ENCODE results near the gene IDS. TPM values are rescaled to one million over a fixed set of nuclear protein-coding genes. Genes with fewer than 3 reads are reported as not detected.
A peak's percentile ranks its signal among the peaks of the same experiment; 100 is the strongest.
"Not testable (repeated sequence)": the region's sequence is repeated elsewhere in the genome, so short reads cannot be mapped to it uniquely, and the experiment has no call there.

Gene IDS
- total RNA-seq, 1 donor from 2014 or later: 25.3 TPM

DNA sequence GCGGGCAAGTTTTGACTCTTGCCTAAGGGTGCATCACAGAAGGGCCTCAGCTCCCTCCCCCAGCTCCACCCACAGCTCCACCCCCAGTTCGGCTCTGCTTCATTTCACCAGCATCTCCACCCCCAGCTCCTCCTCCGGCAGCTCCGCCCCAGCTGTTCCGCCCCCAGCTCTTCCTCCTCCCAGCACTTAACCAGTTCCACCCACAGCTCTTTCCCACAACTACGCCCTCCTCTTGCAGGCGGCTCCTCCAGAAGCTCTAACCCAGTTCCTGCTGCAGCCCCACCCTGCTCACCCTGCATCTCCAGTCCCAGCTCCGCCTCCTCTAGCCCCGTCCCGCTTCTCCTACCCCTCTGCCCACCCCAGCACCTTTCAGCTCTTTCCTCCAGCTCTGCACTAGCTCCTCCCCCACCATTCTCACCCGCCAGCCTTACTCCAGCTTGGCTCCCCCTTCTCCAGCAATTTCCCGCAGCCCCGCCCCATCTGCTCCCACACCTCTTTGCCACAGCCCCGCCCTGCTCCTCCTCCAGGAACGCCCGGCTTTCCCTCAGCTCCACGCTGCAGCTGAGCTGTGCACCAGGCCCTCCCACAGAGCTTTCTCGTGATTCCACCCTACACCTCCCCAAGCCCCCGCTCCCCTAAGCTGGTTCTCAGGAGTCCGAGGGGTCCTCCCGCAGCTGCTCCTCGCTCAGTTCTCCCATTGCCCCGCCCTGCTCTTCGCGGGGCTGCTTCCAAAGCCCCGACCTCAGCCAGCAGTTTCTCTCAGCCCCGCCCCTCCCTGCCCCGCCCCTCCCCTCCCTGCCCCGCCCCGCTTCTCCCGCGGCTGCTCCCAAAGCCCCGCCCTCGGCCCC, 34.4 kb upstream of the IDS start:
- Mint-ChIP-seq H3K4me3 (peak overlapping the region; percentile 92), H3K9me3 (no peaks in the 10 kb centered on the region), H3K27ac (ENCODE audit: unreplicated experiment) (peak overlapping the region; percentile 81), H3K27me3 (ENCODE audit: low read depth) (no peaks in the 10 kb centered on the region), H3K4me1 (peaks cover 7% of the 10 kb centered on the region), H3K36me3 (ENCODE audit: low read depth) (no peaks in the 10 kb centered on the region)
- no peak for TF ChIP-seq CTCF (conservative IDR thresholded peaks at IDR 0.05)
- peak; percentile 65 for DNase-seq (ENCODE audit: low read depth, low spot score)

GRCh38 chrX:149537474-149537873, 32.4 kb upstream of the IDS start:
- not testable (repeated sequence) for H3K4me1 Mint-ChIP-seq; DNase-seq (ENCODE audit: low read depth, low spot score); H3K27me3 Mint-ChIP-seq (ENCODE audit: low read depth); H3K36me3 Mint-ChIP-seq (ENCODE audit: low read depth); H3K27ac Mint-ChIP-seq (ENCODE audit: unreplicated experiment); H3K4me3 Mint-ChIP-seq; H3K9me3 Mint-ChIP-seq

GRCh38 chrX:149534926-149535602, 30.0 kb upstream of the IDS start:
- not testable (repeated sequence) for DNase-seq (ENCODE audit: low read depth, low spot score); H3K9me3 Mint-ChIP-seq; H3K36me3 Mint-ChIP-seq (ENCODE audit: low read depth); H3K4me1 Mint-ChIP-seq; H3K27me3 Mint-ChIP-seq (ENCODE audit: low read depth); H3K27ac Mint-ChIP-seq (ENCODE audit: unreplicated experiment); H3K4me3 Mint-ChIP-seq

- H3K9me3 Mint-ChIP-seq; H3K27me3 Mint-ChIP-seq (ENCODE audit: low read depth): not testable (repeated sequence)
Observed at GRCh38 chrX:149533999-149534398, 28.9 kb upstream of the IDS start.

GRCh38 chrX:149532868-149533267, 27.8 kb upstream of the IDS start:
- H3K4me1 Mint-ChIP-seq; DNase-seq (ENCODE audit: low read depth, low spot score); H3K36me3 Mint-ChIP-seq (ENCODE audit: low read depth); H3K4me3 Mint-ChIP-seq; H3K27me3 Mint-ChIP-seq (ENCODE audit: low read depth); H3K9me3 Mint-ChIP-seq; H3K27ac Mint-ChIP-seq (ENCODE audit: unreplicated experiment): not testable (repeated sequence)

More at GRCh38 chrX:149533999-149534398, 28.9 kb upstream of the IDS start:
- not testable (repeated sequence) for H3K27ac Mint-ChIP-seq (ENCODE audit: unreplicated experiment); H3K4me3 Mint-ChIP-seq; H3K36me3 Mint-ChIP-seq (ENCODE audit: low read depth); H3K4me1 Mint-ChIP-seq; DNase-seq (ENCODE audit: low read depth, low spot score)

GRCh38 chrX:149531599-149531998, 26.5 kb upstream of the IDS start:
- H3K9me3 Mint-ChIP-seq: no peaks in the 10 kb centered on the region
- no peak overlapping the region for H3K4me3 Mint-ChIP-seq
- no peak for DNase-seq (ENCODE audit: low read depth, low spot score)
- no peak overlapping the region for H3K27ac Mint-ChIP-seq (ENCODE audit: unreplicated experiment)
- no peak for TF ChIP-seq CTCF (conservative IDR thresholded peaks at IDR 0.05)
- no peaks in the 10 kb centered on the region for H3K27me3 Mint-ChIP-seq (ENCODE audit: low read depth)
- peaks cover 4% of the 10 kb centered on the region for H3K4me1 Mint-ChIP-seq
- peaks cover 6% of the 10 kb centered on the region for H3K36me3 Mint-ChIP-seq (ENCODE audit: low read depth)

DNA sequence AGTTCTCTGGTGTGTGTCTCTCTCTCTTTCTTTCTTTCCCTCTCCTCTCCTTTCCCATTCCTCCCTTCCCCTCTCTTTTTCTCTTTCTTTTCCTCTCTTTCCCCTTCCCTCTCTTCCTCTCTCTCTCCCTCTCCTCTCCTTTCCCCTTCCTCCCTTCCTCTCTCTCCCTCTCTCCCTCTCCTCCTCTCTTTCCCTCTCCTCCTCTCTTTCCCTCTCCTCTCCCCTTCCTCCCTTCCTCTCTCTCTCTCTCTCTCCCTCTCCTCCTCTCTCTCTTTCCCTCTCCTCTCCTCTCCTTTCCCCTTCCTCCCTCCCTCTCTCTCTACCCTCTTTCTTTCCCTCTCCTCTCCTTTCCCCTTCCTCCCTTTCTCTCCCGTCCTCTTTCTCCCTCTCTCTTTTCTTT, 23.3 kb upstream of the IDS start:
- H3K36me3 Mint-ChIP-seq (ENCODE audit: low read depth): peaks cover 6% of the 10 kb centered on the region
- no peak overlapping the region for H3K4me3 Mint-ChIP-seq
- H3K4me1 Mint-ChIP-seq: peaks cover 4% of the 10 kb centered on the region
- no peaks in the 10 kb centered on the region for H3K27me3 Mint-ChIP-seq (ENCODE audit: low read depth)
- no peak for DNase-seq (ENCODE audit: low read depth, low spot score)
- H3K27ac Mint-ChIP-seq (ENCODE audit: unreplicated experiment): no peak overlapping the region
- H3K9me3 Mint-ChIP-seq: no peaks in the 10 kb centered on the region
- no peak for TF ChIP-seq CTCF (conservative IDR thresholded peaks at IDR 0.05)

Data from neural crest cell (in vitro differentiated cells).